Right cardiac atrium (tissue), 5 donors: Measurements from ENCODE around the gene WFDC12. TPM values are rescaled to one million over a fixed set of nuclear protein-coding genes. Genes with fewer than 3 reads are reported as not detected.
"Not testable (repeated sequence)": the region's sequence is repeated elsewhere in the genome, so short reads cannot be mapped to it uniquely, and the experiment has no call there.

ENCODE experiments used
- ATAC-seq, 2 donors: fragments of 200-7000 bp; cut with Tn5 transposase; one replicate each; pipeline versions ENCODE4 v1.8.0 to v1.9.1; 2020; ENCODE audit warnings: moderate library complexity in 2 of 2, mild to moderate bottlenecking in 1 of 2
- DNase-seq, 3 donors: peaks; one replicate each; pipeline ENCODE4 v3.0.0-alpha.2; 2020
- H3K27ac ChIP-seq: one replicate; pipeline ENCODE4 v1.5.1; 2013; ENCODE audit warnings: mild to moderate bottlenecking, low read length, control low read depth, moderate library complexity
- H3K27me3 ChIP-seq: one replicate; pipeline ENCODE4 v1.6.1; 2013; ENCODE audit not compliant: control insufficient read depth, insufficient read depth
- H3K4me1 ChIP-seq: one replicate; pipeline ENCODE4 v1.6.1; 2013; ENCODE audit warnings: low read length; ENCODE audit not compliant: control insufficient read depth, insufficient read depth
- H3K4me3 ChIP-seq: one replicate; pipeline ENCODE4 v1.5.1; 2013; ENCODE audit warnings: low read length, control low read depth
- H3K9me3 ChIP-seq: one replicate; pipeline ENCODE4 v1.6.1; 2013; ENCODE audit warnings: low read length; ENCODE audit not compliant: control insufficient read depth
- WGBS: extraction: QIAGEN DNeasy Blood & Tissue Kit; methylation state at CpG from one replicate; pipeline ENCODE4 v1.1.7; 2013; 5-methylcytosine and 5-hydroxymethylcytosine counted together
- intact Hi-C, 4 donors: fragments of 100-400 bp; cut with DNase I; formaldehyde crosslinking; loops; one replicate each; pipeline versions ENCODE4 v1.11.0 to v1.14.0; 2022 to 2023
- long read RNA-seq, 4 donors: library from polyadenylated mRNA; unstranded; transcript quantifications; one replicate each; pipeline ENCODE4 v2.0.0, GENCODE V29; 2020 to 2021
- polyA plus RNA-seq: library from polyadenylated mRNA; stranded (reverse); fragments of 200-250 nt; gene quantifications from one replicate; pipeline ENCODE4 v1.2.3, GENCODE V29; 2013
- total RNA-seq, 4 donors: library from RNA; stranded (reverse); fragmentation: NEBNext Ultra II Directional; extraction: Animal tissue kit (Norgen Biotek cat#: 25700); gene quantifications; one replicate each; pipeline ENCODE4 v1.2.1, GENCODE V29; 2021
- donor health status: healthy with polysubstance abuse.
- donor health status: DM: no; HTN: yes; CAD: no.
- donor health status: DM: no; HTN: no; CAD: no.
- donor health status: DM: no; HTN: yes; CAD: no; lungs with severe emphysema.
- donor health status: DM: yes; HTN: yes; CAD: no.

WFDC12 gene, protein sequence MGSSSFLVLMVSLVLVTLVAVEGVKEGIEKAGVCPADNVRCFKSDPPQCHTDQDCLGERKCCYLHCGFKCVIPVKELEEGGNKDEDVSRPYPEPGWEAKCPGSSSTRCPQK
- total RNA-seq (not detected), polyA plus RNA-seq (not detected)
- long read RNA-seq, donor 1, result 0 reads
- long read RNA-seq, donor 2, result 0 reads
- long read RNA-seq, donor 3, result 0 reads
- long read RNA-seq, donor 4, result 0 reads

- Histone ChIP-seq H3K27ac (no peak within 1 kb of the TSS), H3K9me3 (no peaks in the 10 kb centered on the region), H3K4me1 (no peaks in the 10 kb centered on the region), H3K4me3 (no peak within 1 kb of the TSS), H3K27me3 (no peaks in the 10 kb centered on the region)
- intact Hi-C loops, result no loop called here
- WGBS, result 80% methylated on average over 6 of the region's 6 CpGs
- DNase-seq (no peak), ATAC-seq (no peak)
Measured at GRCh38 chr20:45124365-45124764, at the start of gene WFDC12. Gene WFDC12, minus strand, starts transcription at chr20:45124465. Its CDS starts 18 bp downstream, at chr20:45124447.

- Histone ChIP-seq H3K9me3 (no peaks in the 10 kb centered on the region), H3K4me1 (no peaks in the 10 kb centered on the region), H3K4me3 (no peak overlapping the region), H3K27ac (no peak overlapping the region), H3K27me3 (no peaks in the 10 kb centered on the region)
- intact Hi-C loops, result no loop called here
- DNase-seq, result no peak
- WGBS, result 10% methylated on average over 1 of the region's 1 CpG
- no peak for ATAC-seq
Measured at GRCh38 chr20:45173522-45173921, 49.3 kb upstream of the WFDC12 start.

GRCh38 chr20:45164906-45165305 lies 40.6 kb upstream of the WFDC12 start:
- peaks cover 3% of the 10 kb centered on the region for H3K9me3 ChIP-seq
- no peak overlapping the region for H3K27ac ChIP-seq
- ATAC-seq, result no peak
- intact Hi-C loops, result no loop called here
- H3K27me3 ChIP-seq, result no peaks in the 10 kb centered on the region
- 84% methylated on average over 1 of the region's 1 CpG for WGBS
- no peaks in the 10 kb centered on the region for H3K4me1 ChIP-seq
- no peak overlapping the region for H3K4me3 ChIP-seq
- DNase-seq, result no peak

GRCh38 chr20:45163083-45163803 lies 39.0 kb upstream of the WFDC12 start:
- DNase-seq (no peak), ATAC-seq (no peak)
- no peak overlapping the region for H3K4me3 ChIP-seq
- intact Hi-C loops, result no loop called here
- no peak overlapping the region for H3K27ac ChIP-seq
- 59% methylated on average over 1 of the region's 1 CpG for WGBS
- H3K9me3 ChIP-seq, result peaks cover 3% of the 10 kb centered on the region
- H3K27me3 ChIP-seq, result no peaks in the 10 kb centered on the region
- no peaks in the 10 kb centered on the region for H3K4me1 ChIP-seq

GRCh38 chr20:45157962-45158361 lies 33.7 kb upstream of the WFDC12 start:
- ATAC-seq, result peak in 1 of 2 donors; percentile 24
- Histone ChIP-seq H3K27me3 (no peaks in the 10 kb centered on the region), H3K27ac (no peak overlapping the region), H3K4me3 (no peak overlapping the region), H3K4me1 (no peaks in the 10 kb centered on the region), H3K9me3 (peaks cover 2% of the 10 kb centered on the region)
- WGBS, result 27% methylated on average over 1 of the region's 1 CpG
- intact Hi-C loops, result no loop called here
- DNase-seq, result no peak

GRCh38 chr20:45156713-45157112 lies 32.4 kb upstream of the WFDC12 start:
- ATAC-seq (no peak), DNase-seq (no peak)
- H3K27ac ChIP-seq, result no peak overlapping the region
- no peaks in the 10 kb centered on the region for H3K9me3 ChIP-seq
- no peaks in the 10 kb centered on the region for H3K27me3 ChIP-seq
- intact Hi-C loops, result no loop called here
- H3K4me3 ChIP-seq, result no peak overlapping the region
- H3K4me1 ChIP-seq, result no peaks in the 10 kb centered on the region
- WGBS, result 48% methylated on average over 2 of the region's 2 CpGs

- WGBS, result 90% methylated on average over 1 of the region's 1 CpG
- intact Hi-C loops, result not testable (repeated sequence)
Measured at GRCh38 chr20:45154794-45155193, 30.5 kb upstream of the WFDC12 start.

GRCh38 chr20:45154183-45154582 lies 29.9 kb upstream of the WFDC12 start:
- DNase-seq (no peak), ATAC-seq (no peak)
- Histone ChIP-seq H3K9me3 (no peaks in the 10 kb centered on the region), H3K27me3 (no peaks in the 10 kb centered on the region), H3K4me3 (no peak overlapping the region), H3K4me1 (no peaks in the 10 kb centered on the region), H3K27ac (no peak overlapping the region)
- intact Hi-C loops, result no loop called here
- WGBS, result 48% methylated on average over 3 of the region's 3 CpGs

More at GRCh38 chr20:45154794-45155193, 30.5 kb upstream of the WFDC12 start:
- H3K9me3 ChIP-seq, H3K4me1 ChIP-seq, ATAC-seq, H3K4me3 ChIP-seq, DNase-seq, H3K27me3 ChIP-seq, H3K27ac ChIP-seq: not testable (repeated sequence)

- DNase-seq (peak in 1 of 3 donors; percentile 21), ATAC-seq (peak in 1 of 2 donors; percentile 29)
- intact Hi-C loops, result no loop called here
- Histone ChIP-seq H3K4me1 (no peaks in the 10 kb centered on the region), H3K27me3 (no peaks in the 10 kb centered on the region), H3K27ac (no peak overlapping the region), H3K4me3 (no peak overlapping the region), H3K9me3 (no peaks in the 10 kb centered on the region)
- WGBS, result 38% methylated on average over 1 of the region's 1 CpG
Measured at GRCh38 chr20:45153752-45154151, 29.5 kb upstream of the WFDC12 start.

- WGBS, result 64% methylated on average over 3 of the region's 3 CpGs
- DNase-seq, result no peak
- intact Hi-C loops, result no loop called here
Measured at GRCh38 chr20:45153147-45153546, 28.9 kb upstream of the WFDC12 start.

GRCh38 chr20:45152405-45152804 lies 28.1 kb upstream of the WFDC12 start:
- WGBS, result 60% methylated on average over 2 of the region's 2 CpGs
- no peak for ATAC-seq

More at GRCh38 chr20:45153147-45153546, 28.9 kb upstream of the WFDC12 start:
- ATAC-seq, result no peak
- H3K9me3 ChIP-seq, result no peaks in the 10 kb centered on the region
- H3K27ac ChIP-seq, result no peak overlapping the region
- H3K4me1 ChIP-seq, result no peaks in the 10 kb centered on the region
- no peak overlapping the region for H3K4me3 ChIP-seq
- no peaks in the 10 kb centered on the region for H3K27me3 ChIP-seq

More at GRCh38 chr20:45152405-45152804, 28.1 kb upstream of the WFDC12 start:
- Histone ChIP-seq H3K27ac (no peak overlapping the region), H3K9me3 (no peaks in the 10 kb centered on the region), H3K27me3 (no peaks in the 10 kb centered on the region), H3K4me3 (no peak overlapping the region), H3K4me1 (no peaks in the 10 kb centered on the region)
- no peak for DNase-seq
- intact Hi-C loops, result no loop called here
